Activated gamma-delta T cell treated with Interleukin-2 at 50 U/mL for 16 hours (primary cell): ENCODE measurements around the gene PRDX5.

ENCODE experiments used
- DNase-seq: peaks from one replicate; pipeline ENCODE4 v3.0.0-alpha.2; 2020

The PRDX5 gene

GRCh38 chr11:64290352-64291261 lies 27.3 kb upstream of the PRDX5 start:
- no peak for DNase-seq

DNA sequence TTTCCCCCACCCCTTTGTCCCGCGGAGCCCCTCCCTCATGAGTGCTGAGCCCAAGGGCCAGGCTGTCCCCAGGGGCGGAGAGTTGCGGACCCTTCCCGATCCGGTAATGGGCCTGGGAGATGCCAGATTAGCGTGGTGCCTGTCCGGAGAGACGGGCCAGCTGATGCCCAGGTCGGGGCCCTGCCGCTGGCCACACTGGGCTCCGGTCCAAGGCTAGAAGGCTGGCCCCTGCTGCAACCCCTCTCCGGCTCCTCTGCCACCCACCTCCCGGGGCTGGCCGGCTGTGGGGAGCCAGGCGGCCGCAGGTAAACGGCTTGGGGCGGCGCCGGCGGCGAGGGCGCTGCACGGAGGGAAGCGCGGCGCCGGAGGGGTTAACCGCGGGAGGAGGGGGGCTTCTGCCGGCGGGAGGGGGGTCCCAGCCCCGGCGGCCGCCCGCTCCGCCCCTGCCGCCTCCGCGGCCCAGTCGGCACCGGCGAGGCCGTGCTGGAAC lies 26.6 kb upstream of the PRDX5 start, which contains the start of gene KCNK4:
Gene KCNK4, plus strand, starts transcription at position 41 of the 490 bp plus-strand sequence. CDS start 1,717 bp downstream, outside the sequence.
- no peak for DNase-seq

- no peak for DNase-seq
Observed at GRCh38 chr11:64291752-64292459, 26.0 kb upstream of the PRDX5 start.

- no peak for DNase-seq
Observed at GRCh38 chr11:64292460-64293254, 25.3 kb upstream of the PRDX5 start.

GRCh38 chr11:64294774-64295173 lies 23.1 kb upstream of the PRDX5 start:
- DNase-seq, result no peak

DNA sequence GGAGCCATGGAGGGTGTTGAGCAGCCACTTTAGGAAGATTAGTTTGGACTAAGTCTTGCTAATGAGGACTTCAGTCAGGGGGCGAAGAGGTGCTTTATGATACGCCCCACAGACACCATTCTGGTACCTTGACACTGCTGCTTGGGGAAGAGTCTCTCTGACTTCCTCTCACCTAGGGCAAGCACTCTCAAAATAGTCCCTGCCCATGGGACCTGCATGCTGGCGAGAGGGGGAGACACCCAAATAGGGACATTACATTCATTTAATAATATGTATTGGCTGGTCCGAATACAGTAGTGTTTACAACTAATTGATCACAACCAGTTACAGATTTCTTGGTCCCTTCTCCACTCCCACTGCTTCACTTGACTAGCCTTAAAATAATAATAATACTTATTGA lies 22.2 kb upstream of the PRDX5 start:
- no peak for DNase-seq

DNA sequence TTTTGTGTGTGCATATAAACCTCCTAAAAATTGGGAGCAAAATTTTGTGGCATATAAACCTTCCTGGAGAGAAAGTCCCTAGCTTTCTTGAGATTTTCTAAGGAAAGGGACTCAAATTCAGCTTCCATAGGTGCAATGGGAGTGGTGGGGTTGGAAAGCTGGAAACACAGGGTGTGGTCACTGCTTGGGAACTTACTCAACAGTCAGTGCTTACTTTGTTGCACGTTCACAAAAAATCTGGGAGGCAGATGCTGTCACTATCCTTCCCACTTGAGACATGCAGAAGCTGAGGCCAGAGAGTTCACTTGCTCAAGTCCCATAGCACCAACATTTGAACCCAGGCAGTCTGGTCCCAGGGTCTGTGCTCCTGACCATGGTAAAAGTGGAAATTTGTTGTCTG lies 21.7 kb upstream of the PRDX5 start:
- no peak for DNase-seq

- no peak for DNase-seq
Observed at GRCh38 chr11:64296830-64297698, 20.9 kb upstream of the PRDX5 start.

GRCh38 chr11:64297699-64298358 lies 20.1 kb upstream of the PRDX5 start:
- no peak for DNase-seq

DNA sequence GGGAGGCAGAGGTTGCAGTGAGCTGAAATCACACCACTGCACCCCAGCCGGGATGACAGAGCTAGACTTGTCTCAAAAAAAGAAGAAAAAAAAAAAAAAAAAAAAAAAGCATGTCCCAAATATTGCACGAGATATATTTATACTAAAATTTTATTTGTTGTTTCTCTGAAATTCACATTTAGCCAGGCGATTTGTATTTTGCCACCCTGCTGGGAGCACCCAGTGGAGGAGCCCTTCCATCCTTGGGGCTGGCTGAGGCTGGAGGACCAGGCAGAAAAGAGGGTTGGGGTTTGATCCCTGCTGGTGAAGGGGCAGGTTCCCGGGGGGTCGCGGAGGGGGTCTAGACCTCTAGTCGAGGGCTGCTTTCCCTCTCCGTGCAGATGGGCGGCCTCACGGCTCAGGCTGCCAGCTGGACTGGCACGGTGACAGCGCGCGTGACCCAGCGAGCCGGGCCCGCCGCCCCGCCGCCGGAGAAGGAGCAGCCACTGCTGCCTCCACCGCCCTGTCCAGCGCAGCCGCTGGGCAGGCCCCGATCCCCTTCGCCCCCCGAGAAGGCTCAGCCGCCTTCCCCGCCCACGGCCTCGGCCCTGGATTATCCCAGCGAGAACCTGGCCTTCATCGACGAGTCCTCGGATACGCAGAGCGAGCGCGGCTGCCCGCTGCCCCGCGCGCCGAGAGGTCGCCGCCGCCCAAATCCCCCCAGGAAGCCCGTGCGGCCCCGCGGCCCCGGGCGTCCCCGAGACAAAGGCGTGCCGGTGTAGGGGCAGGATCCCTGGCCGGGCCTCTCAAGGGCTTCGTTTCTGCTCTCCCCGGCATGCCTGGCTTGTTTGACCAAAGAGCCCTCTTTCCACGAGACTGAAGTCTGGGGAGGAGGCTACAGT lies 18.7 kb upstream of the PRDX5 start:
- DNase-seq, result no peak

DNA sequence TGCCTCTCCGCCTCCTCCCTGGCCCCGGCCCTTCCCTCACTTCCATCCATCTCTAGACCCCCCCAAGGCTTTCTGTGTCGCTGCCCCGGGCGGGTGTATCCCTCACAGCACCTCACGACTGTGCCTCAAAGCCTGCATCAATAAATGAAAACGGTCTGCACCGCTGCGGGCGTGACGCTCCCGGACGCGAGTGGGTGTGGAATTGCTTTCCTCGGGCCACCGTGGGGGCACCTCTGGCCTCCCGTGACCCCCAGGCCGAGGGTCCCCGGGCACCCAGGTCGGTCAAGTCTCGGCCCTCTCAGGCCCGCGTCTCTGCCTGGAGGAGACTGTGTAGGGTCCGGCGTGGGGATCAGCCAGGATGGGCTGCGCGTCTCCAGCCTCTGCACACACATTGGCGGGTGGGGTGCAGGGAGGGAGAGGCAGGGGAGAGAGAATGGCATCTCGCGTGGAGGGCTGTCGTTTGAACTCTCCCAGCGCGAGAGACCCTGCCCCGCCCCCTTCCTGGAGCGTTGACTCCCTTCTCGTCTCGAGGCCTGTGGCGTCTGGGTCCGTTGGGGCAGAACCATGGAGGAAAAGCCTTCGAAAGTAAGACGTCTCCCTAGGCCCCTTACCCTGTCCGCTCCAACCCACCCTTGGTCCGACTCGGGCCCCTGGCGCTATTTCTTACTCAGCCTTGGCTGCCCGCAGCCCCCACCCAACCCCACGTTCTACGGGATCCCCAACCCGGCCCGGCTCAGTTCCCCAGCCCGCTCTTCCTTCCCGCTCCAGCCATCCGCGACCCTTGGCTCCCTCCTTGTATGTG lies 17.9 kb upstream of the PRDX5 start, which contains the start of gene CATSPERZ:
Gene CATSPERZ, plus strand, starts transcription at position 512 of the 802 bp plus-strand sequence. Its CDS starts 53 bp downstream, at position 565.
- DNase-seq, result no peak

DNA sequence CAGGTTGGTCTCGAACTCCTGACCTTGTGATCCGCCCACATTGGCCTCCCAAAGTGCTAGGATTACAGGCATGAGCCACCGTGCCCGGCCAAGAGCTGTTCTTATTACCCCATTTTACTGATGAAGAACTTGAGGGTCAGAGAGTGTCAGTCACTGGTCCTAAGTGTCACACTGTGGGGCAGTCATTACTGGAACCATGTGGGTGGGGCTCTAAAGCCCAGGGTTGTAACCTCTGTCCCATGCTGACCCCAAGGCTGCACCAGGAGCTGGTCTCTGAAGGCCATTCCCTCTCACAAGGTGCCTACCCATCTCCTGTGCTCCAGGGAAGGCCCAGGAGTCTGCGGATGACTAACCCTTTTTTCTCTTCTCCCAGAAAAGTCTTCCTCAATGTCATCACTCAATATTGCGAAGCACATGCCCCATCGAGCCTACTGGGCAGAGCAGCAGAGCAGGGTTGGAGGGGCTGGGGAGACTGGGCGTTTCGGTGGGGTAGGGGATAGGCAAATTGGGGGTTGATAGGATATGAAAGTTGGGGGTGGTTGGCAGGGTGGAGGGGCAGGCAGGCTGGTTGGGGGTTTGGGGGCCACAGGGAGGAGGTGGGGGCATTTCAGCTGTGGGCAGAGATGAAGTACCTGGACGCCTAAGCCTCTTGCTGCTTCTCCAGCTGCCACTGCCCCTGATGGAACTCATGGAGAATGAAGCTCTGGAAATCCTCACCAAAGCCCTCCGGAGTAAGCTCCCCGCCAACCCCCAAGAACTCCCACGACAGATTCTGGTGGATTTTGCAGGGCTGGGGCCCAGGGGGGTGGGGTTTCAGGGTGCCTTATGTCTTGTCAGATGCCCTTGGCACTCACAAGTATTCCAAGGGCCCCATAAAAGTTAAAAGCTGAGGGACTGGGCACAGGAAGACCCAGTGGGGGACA lies 14.6 kb upstream of the PRDX5 start:
- no peak for DNase-seq

DNA sequence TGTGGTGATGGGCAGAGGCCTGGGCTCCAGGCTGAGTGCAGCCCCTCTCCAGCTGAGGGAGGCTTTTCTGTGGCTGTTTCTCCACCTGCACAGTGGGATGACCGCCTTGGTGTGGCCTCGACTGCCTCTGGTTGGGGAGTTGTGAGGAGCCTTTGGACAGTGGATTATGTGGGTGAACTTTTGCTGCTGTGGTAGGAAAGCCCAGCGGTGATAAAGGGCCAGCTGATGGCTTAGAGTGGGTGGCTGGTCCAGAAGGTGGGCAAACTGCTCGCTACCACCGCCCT lies 13.9 kb upstream of the PRDX5 start:
- DNase-seq, result no peak

DNA sequence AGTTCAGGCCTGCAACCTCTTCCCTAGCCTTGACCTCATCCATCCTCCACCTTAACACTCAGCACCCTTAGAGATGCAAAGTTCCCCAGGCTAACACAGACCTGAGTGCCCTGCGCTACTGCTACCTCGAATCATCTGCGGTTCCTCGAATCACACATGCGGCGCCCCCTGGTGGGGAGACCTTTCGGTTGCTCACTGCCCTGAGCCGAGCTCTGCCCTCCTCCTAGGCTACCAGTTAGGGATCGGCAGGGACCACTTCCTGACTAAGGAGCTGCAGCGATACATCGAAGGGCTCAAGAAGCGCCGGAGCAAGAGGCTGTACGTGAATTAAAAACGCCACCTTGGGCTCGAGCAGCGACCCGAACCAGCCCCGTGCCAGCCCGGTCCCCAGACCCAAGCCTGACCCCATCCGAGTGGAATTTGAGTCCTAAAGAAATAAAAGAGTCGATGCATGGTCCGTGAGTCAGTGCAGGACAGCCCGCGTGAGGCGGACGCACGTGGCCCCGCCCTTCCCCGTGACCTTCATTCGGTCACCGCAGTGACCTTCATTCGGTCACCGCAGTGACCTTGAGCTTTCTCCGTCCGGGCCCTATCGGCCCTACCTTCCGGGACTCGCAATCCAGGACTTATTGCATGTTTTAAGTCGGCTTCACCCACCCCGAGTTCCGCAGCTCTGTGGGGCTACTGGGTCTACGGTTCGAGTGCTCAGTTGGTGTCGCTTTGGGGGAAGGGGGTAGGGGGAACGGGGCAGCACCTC lies 13.4 kb upstream of the PRDX5 start:
- DNase-seq, result peak; percentile 96

GRCh38 chr11:64305075-64305690 lies 12.7 kb upstream of the PRDX5 start, which contains the start of gene ESRRA:
Gene ESRRA, plus strand, starts transcription at chr11:64305524. Its CDS starts 1,656 bp downstream, at chr11:64307180.
- DNase-seq, result peak; percentile 100

GRCh38 chr11:64305691-64306562 lies 12.0 kb upstream of the PRDX5 start:
- DNase-seq, result peak; percentile 60
